Measurements from ENCODE around the gene NOP14. TPM values are rescaled to one million over a fixed set of nuclear protein-coding genes. Genes with fewer than 3 reads are reported as not detected.

The NOP14 gene
- total and polyA plus RNA-seq, 3 donors from 2014 or later: 15.0 to 25.4 (median 17.4) TPM

DNA sequence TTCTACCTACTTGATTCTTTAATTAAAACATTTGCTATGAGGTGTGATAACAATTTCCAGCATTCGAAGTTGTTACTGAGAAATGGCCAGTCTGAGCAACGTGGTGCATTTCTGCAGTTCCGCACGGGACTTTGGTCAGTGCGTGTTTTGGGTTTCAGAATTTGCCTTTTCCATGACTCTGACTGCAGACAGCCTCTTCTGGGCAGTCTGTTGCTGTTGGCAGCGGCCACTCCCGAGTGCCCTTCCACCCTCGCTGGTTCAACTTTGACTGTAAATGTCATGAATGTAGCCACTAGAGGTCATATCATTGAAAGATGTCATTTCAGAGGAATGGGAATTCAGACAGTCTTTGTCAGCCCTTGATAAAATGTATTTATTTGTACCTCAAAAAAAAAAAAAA is 53.6 kb downstream of the NOP14 start:
- Histone ChIP-seq H3K9me3 (no peaks in the 10 kb centered on the region), H3K36me3 (ENCODE audit: low read depth, missing control alignments) (no peaks in the 10 kb centered on the region), H3K4me1 (peaks cover 2% of the 10 kb centered on the region), H3K4me3 (no peak overlapping the region), H3K27ac (no peak overlapping the region), H3K27me3 (no peaks in the 10 kb centered on the region)
- no peak for DNase-seq
- 63 to 78% methylated on average over 8 of the region's 8 CpGs for WGBS, 2 donors
- TF ChIP-seq POLR2A (IDR thresholded peaks at IDR 0.05): no peak
- TF ChIP-seq, protein P1, sequence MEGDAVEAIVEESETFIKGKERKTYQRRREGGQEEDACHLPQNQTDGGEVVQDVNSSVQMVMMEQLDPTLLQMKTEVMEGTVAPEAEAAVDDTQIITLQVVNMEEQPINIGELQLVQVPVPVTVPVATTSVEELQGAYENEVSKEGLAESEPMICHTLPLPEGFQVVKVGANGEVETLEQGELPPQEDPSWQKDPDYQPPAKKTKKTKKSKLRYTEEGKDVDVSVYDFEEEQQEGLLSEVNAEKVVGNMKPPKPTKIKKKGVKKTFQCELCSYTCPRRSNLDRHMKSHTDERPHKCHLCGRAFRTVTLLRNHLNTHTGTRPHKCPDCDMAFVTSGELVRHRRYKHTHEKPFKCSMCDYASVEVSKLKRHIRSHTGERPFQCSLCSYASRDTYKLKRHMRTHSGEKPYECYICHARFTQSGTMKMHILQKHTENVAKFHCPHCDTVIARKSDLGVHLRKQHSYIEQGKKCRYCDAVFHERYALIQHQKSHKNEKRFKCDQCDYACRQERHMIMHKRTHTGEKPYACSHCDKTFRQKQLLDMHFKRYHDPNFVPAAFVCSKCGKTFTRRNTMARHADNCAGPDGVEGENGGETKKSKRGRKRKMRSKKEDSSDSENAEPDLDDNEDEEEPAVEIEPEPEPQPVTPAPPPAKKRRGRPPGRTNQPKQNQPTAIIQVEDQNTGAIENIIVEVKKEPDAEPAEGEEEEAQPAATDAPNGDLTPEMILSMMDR (IDR thresholded peaks at IDR 0.05): no peak
- intact Hi-C loops (cut with DNase I; ENCODE audit: low total_unique reads): no loop called here

DNA sequence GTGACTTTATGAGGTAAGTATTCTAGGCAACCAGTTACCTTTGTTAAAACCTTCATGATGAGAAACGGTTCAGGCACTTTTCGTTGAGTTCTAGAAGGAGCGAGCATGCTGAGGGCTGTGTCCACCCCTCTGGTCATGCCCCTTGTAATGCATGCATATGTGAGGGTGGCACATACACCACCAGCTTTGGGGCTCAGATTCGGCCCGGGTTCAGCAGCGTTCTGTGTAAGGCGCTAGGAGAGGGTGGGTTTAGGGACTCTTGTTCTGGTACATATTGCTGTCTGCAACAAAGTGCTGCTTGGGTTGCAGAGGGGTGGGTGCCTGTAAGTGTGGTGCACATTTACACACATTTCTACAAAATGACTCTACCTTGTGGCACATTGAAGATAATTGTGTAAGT is 54.5 kb downstream of the NOP14 start:
- TF ChIP-seq, protein P1 (IDR thresholded peaks at IDR 0.05): no peak
- TF ChIP-seq POLR2A (IDR thresholded peaks at IDR 0.05): no peak
- Histone ChIP-seq H3K9me3 (no peaks in the 10 kb centered on the region), H3K4me3 (no peak overlapping the region), H3K36me3 (ENCODE audit: low read depth, missing control alignments) (no peaks in the 10 kb centered on the region), H3K4me1 (peaks cover 2% of the 10 kb centered on the region), H3K27ac (no peak overlapping the region), H3K27me3 (no peaks in the 10 kb centered on the region)
- intact Hi-C loops (cut with DNase I; ENCODE audit: low total_unique reads): no loop called here
- WGBS, 2 donors: 89 to 92% methylated on average over 7 of the region's 7 CpGs
- no peak for DNase-seq

DNA sequence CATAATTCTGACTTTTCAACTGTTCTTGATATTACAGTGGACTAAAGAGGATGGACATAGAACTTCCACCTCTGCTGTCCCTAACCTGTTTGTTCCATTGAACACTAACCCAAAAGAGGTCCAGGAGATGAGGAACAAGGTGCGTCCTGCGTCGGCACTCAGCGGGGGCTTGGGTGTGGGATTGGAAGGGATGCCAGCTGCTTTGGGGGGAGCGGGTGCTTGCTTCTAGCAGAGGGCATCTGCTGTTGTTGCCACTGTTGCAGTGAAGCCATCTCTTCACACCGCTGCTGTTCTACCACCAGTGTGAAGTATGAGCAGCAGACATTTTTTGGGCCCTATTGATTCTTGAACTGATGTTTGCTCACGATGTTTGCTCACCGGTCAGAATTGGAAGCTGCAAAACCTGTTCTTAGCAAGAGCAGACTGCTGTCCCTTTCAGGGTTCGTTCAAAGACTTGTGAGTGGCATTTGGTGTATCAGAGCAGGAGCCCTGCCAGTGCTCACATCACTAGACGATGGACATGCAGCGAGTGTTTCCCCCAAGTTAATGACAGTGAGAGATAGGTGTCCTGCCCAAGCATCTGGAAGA is 55.4 kb downstream of the NOP14 start:
- no peak for DNase-seq
- no peaks in the 10 kb centered on the region for H3K36me3 ChIP-seq (ENCODE audit: low read depth, missing control alignments)
- 87 to 94% methylated on average over 11 of the region's 11 CpGs for WGBS, 2 donors

DNA sequence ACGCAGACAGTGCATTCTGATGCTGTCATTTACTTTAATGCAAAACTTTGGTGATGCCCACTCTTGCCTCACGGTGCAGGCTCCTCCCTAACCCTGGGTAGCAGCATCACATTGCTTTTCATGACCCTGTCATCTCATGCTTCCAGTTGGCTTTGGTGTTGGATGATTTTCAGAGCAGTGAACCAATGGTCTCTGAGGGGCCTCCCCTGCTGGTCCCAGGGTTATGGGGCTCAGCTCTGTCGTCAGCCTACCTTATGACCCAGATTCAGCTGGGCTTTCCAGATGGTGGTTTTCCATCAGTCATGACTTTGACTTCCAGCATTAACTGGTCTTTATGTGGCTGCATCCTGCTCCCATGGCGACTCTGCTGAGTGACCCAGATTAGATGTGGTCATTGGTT is 56.0 kb downstream of the NOP14 start:
- TF ChIP-seq POLR2A (IDR thresholded peaks at IDR 0.05): no peak
- TF ChIP-seq, protein P1 (IDR thresholded peaks at IDR 0.05): no peak
- intact Hi-C loops (cut with DNase I; ENCODE audit: low total_unique reads): no loop called here
- Histone ChIP-seq H3K9me3 (no peaks in the 10 kb centered on the region), H3K27ac (no peak overlapping the region), H3K4me1 (peaks cover 2% of the 10 kb centered on the region), H3K4me3 (no peak overlapping the region), H3K36me3 (ENCODE audit: low read depth, missing control alignments) (no peaks in the 10 kb centered on the region), H3K27me3 (no peaks in the 10 kb centered on the region)
- DNase-seq: no peak
- 88 to 89% methylated on average over 4 of the region's 4 CpGs for WGBS, 2 donors

More for the DNA sequence above, 55.4 kb downstream of the NOP14 start:
- no peaks in the 10 kb centered on the region for H3K27me3 ChIP-seq
- H3K9me3 ChIP-seq: no peaks in the 10 kb centered on the region
- intact Hi-C loops (cut with DNase I; ENCODE audit: low total_unique reads): no loop called here
- H3K4me3 ChIP-seq: no peak overlapping the region
- TF ChIP-seq, protein P1 (IDR thresholded peaks at IDR 0.05): no peak
- no peak for TF ChIP-seq POLR2A (IDR thresholded peaks at IDR 0.05)
- H3K27ac ChIP-seq: no peak overlapping the region
- H3K4me1 ChIP-seq: peaks cover 2% of the 10 kb centered on the region

DNA sequence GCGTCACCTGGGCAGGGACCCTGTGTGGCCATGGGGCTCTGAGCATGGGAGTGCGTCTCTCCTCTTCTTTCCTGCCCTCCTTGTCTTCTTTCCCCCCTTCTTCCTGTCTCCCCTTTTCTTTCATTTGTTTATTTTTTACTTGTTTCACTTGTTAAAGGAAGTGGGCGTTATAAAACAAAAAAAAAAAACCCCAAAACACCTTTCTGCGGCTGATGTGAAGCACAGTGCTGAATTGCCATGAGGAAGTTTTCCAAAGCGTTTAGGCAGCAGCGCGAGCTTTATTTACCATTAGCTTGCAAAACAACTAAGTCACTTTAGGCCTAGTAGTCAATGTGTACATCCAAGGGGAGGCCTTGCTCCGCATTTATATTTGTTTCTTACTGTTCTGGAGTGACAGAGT is 57.0 kb downstream of the NOP14 start:
- intact Hi-C loops (cut with DNase I; ENCODE audit: low total_unique reads): no loop called here

More for the DNA sequence above, 57.0 kb downstream of the NOP14 start:
- TF ChIP-seq, protein P1 (IDR thresholded peaks at IDR 0.05): no peak
- TF ChIP-seq POLR2A (IDR thresholded peaks at IDR 0.05): no peak
- whole genome bisulfite sequencing, 2 donors: 87 to 89% methylated on average over 8 of the region's 8 CpGs
- H3K9me3 ChIP-seq: no peaks in the 10 kb centered on the region
- no peaks in the 10 kb centered on the region for H3K36me3 ChIP-seq (ENCODE audit: low read depth, missing control alignments)
- H3K4me3 ChIP-seq: no peak overlapping the region
- H3K27ac ChIP-seq: no peak overlapping the region
- peaks cover 2% of the 10 kb centered on the region for H3K4me1 ChIP-seq
- no peaks in the 10 kb centered on the region for H3K27me3 ChIP-seq
- no peak for DNase-seq

All from testis (tissue), 3 donors.